ENCODE data around the gene IGSF23. TPM values are rescaled to one million over a fixed set of nuclear protein-coding genes. Genes with fewer than 3 reads are reported as not detected.

IGSF23 gene
- total RNA-seq, 1 donor from 2014 or later: 0.46 TPM

DNA sequence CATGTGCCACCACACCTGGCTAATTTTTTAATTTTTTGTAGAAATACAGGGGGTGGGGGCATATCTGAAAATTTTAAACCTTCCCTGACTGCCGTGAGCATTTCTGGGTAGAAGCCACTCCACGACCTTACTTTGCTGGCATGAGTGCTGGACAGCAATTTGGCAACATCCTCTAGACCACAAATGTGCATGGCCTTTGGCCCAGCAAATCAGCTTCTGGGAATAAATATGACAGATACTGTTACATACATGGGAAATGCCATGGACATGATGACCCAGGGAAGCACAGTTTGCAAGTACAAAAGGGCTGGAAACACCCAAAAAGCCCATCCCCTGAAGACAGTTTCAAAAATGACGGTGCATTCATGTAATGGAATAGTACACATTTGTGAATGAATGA lies 27.2 kb downstream of the IGSF23 start:
- DNase-seq (ENCODE audit: low read depth, low spot score): no peak

GRCh38 chr19:44641501-44642265 lies 28.3 kb downstream of the IGSF23 start:
- DNase-seq (ENCODE audit: low read depth, low spot score): no peak

DNA sequence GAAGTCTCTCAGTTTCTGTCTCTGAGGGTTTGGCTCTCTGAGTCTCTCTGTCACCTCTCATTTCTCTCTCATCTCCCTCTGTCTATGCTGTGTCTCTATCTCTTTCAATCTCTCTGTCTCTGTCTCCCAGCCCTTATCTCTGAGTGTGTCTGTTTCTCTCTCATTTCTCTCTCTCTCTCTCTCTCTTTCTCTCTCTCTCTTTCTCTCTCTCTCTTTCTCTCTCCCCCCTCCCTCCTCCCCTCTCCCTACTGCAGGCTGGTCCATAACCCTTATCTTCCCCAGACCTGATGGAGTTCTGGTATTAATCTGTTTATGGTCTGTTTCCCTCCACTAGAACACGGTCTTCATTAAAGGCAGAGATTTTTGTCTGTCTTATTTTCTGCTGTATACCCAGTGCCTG lies 29.0 kb downstream of the IGSF23 start:
- no peak for DNase-seq (ENCODE audit: low read depth, low spot score)

DNA sequence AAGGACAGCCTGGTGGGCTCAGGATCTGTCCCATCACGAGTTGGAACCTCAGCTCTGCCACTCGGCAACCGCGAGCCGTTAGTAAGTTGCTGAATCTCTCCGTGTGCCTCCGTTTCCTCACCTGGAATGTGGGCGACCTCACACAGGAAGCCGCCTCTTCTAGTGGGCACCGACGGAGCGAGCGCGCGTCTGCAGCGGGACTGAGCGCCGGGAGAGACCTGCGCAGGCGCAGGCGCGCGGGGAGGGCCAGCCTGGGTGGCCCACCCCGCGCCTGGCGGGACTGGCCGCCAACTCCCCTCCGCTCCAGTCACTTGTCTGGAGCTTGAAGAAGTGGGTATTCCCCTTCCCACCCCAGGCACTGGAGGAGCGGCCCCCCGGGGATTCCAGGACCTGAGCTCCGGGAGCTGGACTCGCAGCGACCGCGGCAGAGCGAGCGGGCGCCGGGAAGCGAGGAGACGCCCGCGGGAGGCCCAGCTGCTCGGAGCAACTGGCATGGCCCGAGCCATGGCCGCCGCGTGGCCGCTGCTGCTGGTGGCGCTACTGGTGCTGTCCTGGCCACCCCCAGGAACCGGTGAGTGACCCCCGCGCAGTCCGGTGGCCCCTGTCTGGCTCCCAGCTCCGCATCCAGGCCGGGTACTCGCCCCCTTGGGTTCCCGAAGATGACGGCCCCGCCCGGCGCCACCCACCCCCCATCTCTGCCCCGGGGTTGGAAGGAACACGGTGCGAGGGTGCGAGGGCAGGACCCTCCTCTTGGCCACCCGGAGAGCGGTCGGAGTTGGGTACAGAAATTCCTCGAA lies 30.4 kb downstream of the IGSF23 start, which contains the start of gene PVR:
Gene PVR, plus strand, starts transcription at position 306 of the 797 bp plus-strand sequence. Its CDS starts 187 bp downstream, at position 493.
- peak; percentile 39 for DNase-seq (ENCODE audit: low read depth, low spot score)

- no peak for DNase-seq (ENCODE audit: low read depth, low spot score)
Measured at GRCh38 chr19:44644402-44645016, 31.1 kb downstream of the IGSF23 start.

GRCh38 chr19:44645407-44646048 lies 32.2 kb downstream of the IGSF23 start:
- no peak for DNase-seq (ENCODE audit: low read depth, low spot score)

GRCh38 chr19:44646049-44646416 lies 32.7 kb downstream of the IGSF23 start:
- no peak for DNase-seq (ENCODE audit: low read depth, low spot score)

- DNase-seq (ENCODE audit: low read depth, low spot score): no peak
Measured at GRCh38 chr19:44647144-44647543, 33.8 kb downstream of the IGSF23 start.

DNA sequence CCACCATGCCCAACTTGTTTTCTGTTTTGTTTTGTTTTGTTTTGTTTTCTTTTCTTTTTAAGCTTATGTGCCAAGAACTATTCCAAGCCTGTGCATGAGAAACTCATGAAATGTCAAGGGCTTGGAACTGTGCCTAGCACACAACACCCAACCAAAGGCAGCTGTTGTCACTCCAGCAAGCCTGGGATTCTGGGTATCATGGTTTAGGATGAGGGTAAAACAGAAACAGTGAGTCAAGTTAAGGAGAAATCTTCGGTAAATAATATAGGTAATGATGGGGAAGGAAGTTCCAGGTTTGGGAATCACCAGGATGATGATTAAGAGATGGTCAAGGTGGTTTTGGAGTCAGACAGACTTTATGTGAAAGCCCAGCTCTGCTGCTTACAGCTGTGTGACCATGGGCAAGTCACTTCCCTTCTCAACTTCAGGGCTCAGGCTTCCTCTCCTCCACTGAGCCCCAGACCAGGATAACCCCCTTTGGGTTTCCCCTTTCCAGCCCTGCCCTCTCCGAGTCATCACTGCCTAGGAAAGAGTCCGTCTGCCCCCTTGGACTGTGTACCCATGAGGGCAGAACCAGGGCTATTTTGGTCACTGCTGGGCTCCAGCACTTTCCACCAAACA lies 35.4 kb downstream of the IGSF23 start:
- DNase-seq (ENCODE audit: low read depth, low spot score): peak; percentile 39

DNA sequence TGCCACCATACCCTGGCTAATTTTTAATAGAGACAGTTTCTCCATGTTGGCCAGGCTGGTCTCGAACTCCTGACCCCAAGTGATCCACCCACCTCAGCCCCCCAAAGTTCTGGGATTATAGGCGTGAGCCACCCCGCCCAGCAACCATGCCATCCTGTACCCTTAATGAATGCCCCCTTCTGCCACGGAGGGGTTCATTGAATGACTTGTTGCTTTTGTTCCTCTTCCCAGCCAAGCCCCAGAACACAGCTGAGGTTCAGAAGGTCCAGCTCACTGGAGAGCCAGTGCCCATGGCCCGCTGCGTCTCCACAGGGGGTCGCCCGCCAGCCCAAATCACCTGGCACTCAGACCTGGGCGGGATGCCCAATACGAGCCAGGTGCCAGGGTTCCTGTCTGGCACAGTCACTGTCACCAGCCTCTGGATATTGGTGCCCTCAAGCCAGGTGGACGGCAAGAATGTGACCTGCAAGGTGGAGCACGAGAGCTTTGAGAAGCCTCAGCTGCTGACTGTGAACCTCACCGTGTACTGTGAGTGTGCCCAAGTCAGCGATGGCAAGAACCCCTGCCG lies 36.3 kb downstream of the IGSF23 start:
- DNase-seq (ENCODE audit: low read depth, low spot score): no peak

DNA sequence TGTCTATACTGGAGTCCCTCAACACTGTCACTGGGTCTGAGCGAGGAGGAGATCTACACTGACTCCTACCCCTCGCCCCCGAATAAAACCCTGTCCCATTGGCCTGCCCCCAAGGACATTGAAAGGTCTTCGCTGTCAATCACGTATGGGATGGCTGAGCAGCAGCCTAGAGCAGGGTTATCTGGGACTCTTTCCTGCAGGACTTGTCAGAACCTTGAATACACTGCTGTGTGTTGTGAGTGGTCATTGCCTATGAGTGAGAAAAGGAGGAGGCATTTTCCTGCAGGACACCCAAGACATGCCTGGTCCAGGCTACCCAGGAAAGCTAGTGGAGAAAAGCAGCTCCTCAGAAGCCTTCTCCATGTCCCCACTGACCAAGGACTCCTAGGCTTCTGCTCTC lies 40.0 kb downstream of the IGSF23 start:
- no peak for DNase-seq (ENCODE audit: low read depth, low spot score)

- peak; percentile 29 for DNase-seq (ENCODE audit: low read depth, low spot score)
Measured at GRCh38 chr19:44653977-44654774, 40.8 kb downstream of the IGSF23 start.

DNA sequence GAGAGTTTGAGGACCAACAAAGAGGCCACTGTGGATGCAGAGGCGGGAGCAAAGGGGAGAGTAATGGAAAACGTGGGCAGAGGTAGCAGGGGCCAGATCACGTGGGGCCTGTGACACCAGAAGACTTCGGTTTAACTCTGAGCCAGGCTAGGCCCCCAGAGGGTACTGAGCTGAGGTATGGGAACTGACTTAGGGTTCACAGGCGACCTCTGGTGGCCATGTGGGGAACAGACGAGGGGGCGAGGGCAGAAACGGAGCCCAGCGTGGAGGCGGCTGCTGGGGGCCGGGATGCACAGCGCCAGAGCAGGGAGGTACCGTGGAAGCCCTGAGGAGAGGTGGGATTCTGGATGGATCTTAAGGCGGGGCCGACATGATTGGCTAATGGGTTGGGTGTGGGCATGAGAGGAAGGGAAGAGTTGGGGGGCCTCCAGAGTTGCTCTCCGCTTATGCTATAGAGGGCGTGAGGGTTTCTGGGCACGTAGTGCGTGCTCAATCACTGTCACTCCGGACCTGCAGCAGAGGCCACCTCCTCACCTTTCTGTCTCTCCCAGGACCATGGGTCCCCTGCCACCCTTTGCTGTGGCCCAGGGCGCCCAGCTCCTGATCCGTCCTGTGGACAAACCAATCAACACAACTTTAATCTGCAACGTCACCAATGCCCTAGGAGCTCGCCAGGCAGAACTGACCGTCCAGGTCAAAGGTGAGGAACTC lies 44.0 kb downstream of the IGSF23 start:
- DNase-seq (ENCODE audit: low read depth, low spot score): no peak

- no peak for DNase-seq (ENCODE audit: low read depth, low spot score)
Measured at GRCh38 chr19:44658069-44658733, 44.8 kb downstream of the IGSF23 start.

GRCh38 chr19:44660081-44660480 lies 46.7 kb downstream of the IGSF23 start:
- no peak for DNase-seq (ENCODE audit: low read depth, low spot score)

DNA sequence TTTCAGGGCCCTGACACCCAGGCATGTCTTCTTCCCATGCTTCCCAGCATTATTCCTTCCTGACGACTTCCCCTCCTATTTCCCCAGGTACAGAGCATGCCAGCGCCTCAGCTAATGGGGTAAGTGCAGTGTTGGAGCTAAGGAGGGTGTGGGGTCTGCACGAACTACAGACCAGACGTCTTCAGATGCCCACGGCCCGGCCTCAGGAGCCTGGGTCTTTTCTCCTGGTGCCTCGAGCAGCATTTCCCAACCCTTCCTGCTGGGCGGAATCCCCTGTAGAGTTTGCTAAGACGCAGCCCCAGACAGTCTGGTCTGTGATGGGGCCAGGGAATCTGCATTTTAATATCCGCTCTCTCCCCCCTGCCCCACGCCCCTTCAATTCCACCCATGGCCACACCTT lies 47.8 kb downstream of the IGSF23 start:
- no peak for DNase-seq (ENCODE audit: low read depth, low spot score)

DNA sequence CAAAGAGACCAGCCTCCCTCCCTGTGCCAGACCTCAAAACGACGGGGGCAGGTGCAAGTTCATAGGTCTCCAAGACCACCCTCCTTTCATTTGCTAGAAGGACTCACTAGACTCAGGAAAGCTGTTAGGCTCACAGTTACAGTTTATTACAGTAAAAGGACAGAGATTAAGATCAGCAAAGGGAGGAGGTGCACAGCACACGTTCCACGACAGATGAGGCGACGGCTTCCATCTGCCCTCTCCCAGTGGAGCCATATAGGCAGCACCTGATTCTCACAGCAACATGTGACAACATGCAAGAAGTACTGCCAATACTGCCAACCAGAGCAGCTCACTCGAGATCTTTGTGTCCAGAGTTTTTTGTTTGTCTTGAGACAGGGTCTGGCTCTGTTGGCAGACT lies 48.5 kb downstream of the IGSF23 start:
- DNase-seq (ENCODE audit: low read depth, low spot score): no peak

- no peak for DNase-seq (ENCODE audit: low read depth, low spot score)
Measured at GRCh38 chr19:44662691-44663385, 49.5 kb downstream of the IGSF23 start.
